NCI-H526 (cell line): ENCODE data around the gene CD247.
A peak's percentile ranks its signal among the peaks of the same experiment; 100 is the strongest.

ENCODE experiments used
- DNase-seq, 2 experiments: peaks; one replicate each; lab custom pipeline; 2025; lab: John Stamatoyannopoulos, UW

CD247 gene

GRCh38 chr1:167463080-167463479 lies 55.2 kb downstream of the CD247 start:
- DNase-seq, result no peak

GRCh38 chr1:167462341-167462740 lies 56.0 kb downstream of the CD247 start:
- no peak for DNase-seq

GRCh38 chr1:167460836-167461235 lies 57.5 kb downstream of the CD247 start:
- DNase-seq, result no peak

- DNase-seq, result no peak
Measured at GRCh38 chr1:167457936-167458584, 60.3 kb downstream of the CD247 start.

- DNase-seq, result no peak
Measured at GRCh38 chr1:167456926-167457325, 61.4 kb downstream of the CD247 start.

- DNase-seq, result no peak
Measured at GRCh38 chr1:167456524-167456923, 61.8 kb downstream of the CD247 start.

- DNase-seq, result peak in 1 of 2 experiments; percentile 75
Measured at GRCh38 chr1:167455786-167456446, 62.4 kb downstream of the CD247 start.

GRCh38 chr1:167454894-167455785 lies 63.2 kb downstream of the CD247 start:
- DNase-seq, result peak; percentile 56 to 92

GRCh38 chr1:167454304-167454893 lies 63.9 kb downstream of the CD247 start:
- no peak for DNase-seq

- DNase-seq, result no peak
Measured at GRCh38 chr1:167453123-167453522, 65.2 kb downstream of the CD247 start.

- DNase-seq, result no peak
Measured at GRCh38 chr1:167452483-167452882, 65.8 kb downstream of the CD247 start.

GRCh38 chr1:167450843-167451242 lies 67.5 kb downstream of the CD247 start:
- no peak for DNase-seq

GRCh38 chr1:167447521-167448136 lies 70.7 kb downstream of the CD247 start:
- no peak for DNase-seq

GRCh38 chr1:167446966-167447365 lies 71.4 kb downstream of the CD247 start:
- no peak for DNase-seq

- DNase-seq, result peak in 1 of 2 experiments; percentile 29
Measured at GRCh38 chr1:167443757-167444156, 74.6 kb downstream of the CD247 start.

- no peak for DNase-seq
Measured at GRCh38 chr1:167442854-167443565, 75.3 kb downstream of the CD247 start.

GRCh38 chr1:167442142-167442848 lies 76.0 kb downstream of the CD247 start:
- DNase-seq, result peak; percentile 86 to 99

- no peak for DNase-seq
Measured at GRCh38 chr1:167441222-167441621, 77.1 kb downstream of the CD247 start.

- DNase-seq, result no peak
Measured at GRCh38 chr1:167440776-167441175, 77.6 kb downstream of the CD247 start.

GRCh38 chr1:167440345-167440744 lies 78.0 kb downstream of the CD247 start:
- no peak for DNase-seq
